Inflammatory macrophage treated with lipopolysaccharide for 1 hour (primary cell): ENCODE measurements around the gene ARID4A.
"Not testable (repeated sequence)": the region's sequence is repeated elsewhere in the genome, so short reads cannot be mapped to it uniquely, and the experiment has no call there.

Experiments used
- DNase-seq, 2 donors: peaks; one replicate each; pipeline ENCODE4 v3.0.0-alpha.2; 2020 to 2022

ARID4A gene

DNA sequence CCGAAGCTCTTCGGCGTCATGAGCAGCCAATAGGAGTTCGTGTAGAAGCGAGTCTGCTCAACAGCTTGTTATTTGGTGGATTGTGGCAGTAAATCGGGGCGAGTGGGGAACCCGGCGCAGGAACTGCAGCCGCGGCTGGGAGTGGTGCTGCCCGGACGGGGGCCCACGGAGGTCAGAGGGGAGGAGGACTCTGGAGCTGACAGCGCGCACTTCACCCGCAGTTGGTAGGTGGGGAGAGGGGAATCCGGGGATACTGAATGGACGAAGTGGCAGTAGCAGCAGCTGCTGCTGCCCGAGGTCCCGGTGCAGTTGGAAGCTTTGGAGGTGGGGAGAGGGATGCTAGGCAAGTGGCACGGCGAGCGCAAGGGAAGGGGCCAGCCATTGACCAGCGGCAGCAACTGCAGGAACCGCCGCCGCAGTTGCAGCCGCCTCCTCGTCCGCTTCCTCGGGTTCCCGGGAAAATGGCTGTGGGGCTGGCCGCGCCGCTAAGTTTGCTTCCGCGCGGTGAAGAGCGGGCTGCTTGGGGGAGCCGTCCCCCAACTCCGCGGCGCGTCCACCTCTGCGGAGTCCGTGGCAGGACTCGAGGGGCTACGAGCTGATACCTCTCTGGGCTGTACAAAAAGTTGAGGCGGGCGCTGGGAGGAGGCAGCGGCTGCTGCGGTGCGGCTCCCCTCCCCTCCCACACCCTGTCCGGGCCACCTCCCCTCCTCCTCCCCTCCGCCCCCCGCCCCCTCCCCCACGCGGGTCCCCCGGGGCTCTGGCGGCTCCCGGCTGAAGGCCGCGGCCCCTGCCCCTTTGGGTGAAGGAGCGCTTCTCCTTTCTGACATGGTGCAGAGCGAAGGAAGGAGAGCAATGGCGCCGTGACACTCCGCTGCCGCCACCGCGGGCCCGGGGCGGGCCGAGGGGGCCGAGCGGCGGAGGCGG, at the start of gene ARID4A:
Gene ARID4A, plus strand, starts transcription at position 79 of the 924 bp plus-strand sequence. CDS start 1,300 bp downstream, outside the sequence.
- peak in 1 of 2 donors; percentile 23 for DNase-seq

DNA sequence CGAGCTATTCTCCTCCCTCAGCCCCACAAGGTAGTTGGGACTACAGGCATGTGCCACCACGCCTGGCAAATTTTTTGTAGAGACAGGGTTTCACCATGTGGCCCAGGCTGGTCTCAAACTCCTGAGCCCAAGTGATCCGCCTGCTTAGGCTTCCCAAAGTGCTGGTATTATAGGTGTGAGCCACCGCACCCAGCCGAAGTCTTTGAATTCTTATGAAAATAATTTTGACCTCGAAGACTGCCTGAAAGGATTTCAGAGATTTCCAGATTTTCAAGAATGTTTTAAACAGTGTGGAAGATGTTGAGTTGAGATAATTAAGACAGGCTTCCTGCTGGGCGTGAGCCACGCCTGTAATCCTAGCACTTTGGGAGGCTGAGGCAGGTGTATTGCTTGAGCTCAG, 48.7 kb upstream of the ARID4A start:
- DNase-seq = no peak

- DNase-seq = no peak
These were observed 40.2 kb upstream of the ARID4A start for GRCh38 chr14:58258156-58258555.

DNA sequence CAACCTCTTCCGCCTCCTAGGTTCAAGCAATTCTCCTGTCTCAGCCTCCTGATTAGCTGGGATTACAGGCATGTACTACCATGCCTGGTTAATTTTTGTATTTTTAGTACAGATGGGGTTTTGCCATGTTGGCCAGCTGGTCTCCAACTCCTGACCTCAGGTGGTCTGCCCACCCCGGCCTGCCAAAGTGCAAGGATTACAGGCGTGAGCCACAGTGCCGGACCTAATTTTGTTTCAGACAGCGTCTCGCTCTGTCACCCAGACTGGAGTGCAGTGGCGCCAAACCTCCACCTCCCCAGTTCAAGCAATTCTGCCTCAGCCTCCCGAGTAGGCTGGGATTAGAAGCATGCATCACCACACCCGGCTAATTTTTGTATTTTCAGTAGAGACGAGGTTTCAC, 36.4 kb upstream of the ARID4A start:
- DNase-seq = not testable (repeated sequence)

DNA sequence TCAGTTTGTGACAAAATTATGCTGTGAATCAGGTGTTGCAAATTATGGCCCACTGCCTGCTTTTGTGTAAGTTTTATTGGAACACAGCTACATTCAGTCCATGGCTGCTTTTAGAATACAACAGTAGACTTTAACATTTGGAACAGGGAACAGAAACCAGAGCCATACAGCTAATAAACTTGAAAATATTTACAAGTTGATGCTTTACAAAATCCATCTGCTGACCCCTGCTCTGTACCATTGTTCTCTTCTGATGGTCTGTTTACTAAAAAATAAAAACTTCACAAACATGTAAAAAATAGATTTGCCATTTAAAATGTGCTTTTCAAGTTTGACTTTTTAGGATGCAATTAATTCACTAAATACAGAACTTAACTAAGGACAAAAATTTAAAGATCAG, 33.0 kb upstream of the ARID4A start:
- DNase-seq = no peak

- no peak for DNase-seq
These were observed 27.7 kb upstream of the ARID4A start for GRCh38 chr14:58270628-58271027.

DNA sequence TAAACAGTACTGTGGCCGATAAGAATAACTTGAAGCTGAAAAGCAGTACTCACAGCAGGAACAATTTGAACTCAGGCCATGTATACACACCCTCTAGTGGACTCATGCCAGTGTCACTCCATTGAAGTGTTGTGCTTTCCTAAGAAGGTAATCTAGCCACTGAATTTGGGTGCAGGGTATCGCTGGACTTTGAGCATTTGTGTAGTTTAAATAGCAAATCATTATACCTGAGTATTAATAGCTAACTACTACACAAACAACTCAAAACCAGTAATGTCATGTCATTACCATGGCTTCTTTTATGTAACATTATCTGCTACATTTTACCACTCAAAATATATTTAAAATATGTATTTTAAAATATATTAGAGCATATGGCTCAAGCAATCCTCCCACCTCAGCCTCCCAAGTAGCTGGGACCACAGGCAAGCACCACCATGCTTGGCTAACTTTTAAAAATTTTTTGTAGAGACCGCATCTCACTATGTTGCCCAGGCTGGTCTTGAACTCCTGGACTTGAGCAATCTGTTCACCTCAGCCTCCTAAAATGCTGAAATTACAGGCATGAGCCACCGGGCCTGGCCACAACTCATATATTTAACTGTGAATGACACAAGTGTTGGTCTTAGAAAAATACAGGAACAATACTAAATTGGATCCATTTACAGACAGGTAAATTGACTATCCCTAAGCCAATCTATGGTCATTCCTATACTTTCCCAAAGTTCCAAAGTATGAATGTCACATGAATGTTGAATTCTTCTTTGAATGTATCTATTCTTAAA, 25.6 kb upstream of the ARID4A start:
- no peak for DNase-seq

DNA sequence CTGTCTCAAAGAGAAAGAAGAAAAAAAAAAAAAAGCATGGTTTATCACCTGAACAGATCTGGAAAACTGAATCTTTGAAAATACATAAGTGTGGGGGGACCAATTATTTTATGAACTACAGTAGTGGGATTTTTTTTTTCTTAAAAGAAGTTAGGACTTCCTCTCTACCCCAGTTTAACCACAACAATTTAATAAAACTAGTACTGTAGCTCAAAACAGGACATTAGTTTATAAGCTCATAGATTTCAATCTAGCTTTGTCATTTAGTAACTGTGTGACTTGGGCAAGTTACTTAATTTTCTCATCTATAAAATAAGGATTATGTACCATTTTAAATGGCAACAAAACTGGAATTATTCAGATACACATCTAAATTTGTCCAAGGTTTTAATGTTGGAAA, 23.5 kb upstream of the ARID4A start:
- DNase-seq = no peak

GRCh38 chr14:58275527-58276190, 22.7 kb upstream of the ARID4A start:
- DNase-seq = no peak

- no peak for DNase-seq
These were observed 22.1 kb upstream of the ARID4A start for GRCh38 chr14:58276208-58276607.

GRCh38 chr14:58278177-58278576, 20.2 kb upstream of the ARID4A start:
- no peak for DNase-seq

GRCh38 chr14:58280954-58281787, 17.2 kb upstream of the ARID4A start:
- peak; percentile 83 to 95 for DNase-seq

GRCh38 chr14:58281969-58282368, 16.4 kb upstream of the ARID4A start:
- no peak for DNase-seq

- no peak for DNase-seq
These were observed 15.3 kb upstream of the ARID4A start for GRCh38 chr14:58282925-58283593.

DNA sequence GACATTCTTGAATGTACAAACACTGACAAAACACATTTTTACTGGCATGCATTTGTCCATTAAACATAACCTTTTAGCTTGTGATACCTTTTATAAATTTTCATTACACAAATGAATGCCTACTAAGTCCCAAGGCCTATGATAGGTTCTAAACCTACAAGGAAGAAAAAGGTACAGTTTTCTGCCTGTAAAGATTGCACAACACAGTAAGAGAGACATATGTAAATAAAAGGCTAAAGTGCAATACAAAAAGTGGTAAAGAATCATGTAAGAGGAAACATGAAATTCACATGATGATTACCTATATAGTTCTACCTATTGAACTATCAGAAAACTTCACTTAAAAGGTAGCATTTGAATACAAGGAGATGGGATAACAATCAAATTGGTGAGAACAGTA, 14.6 kb upstream of the ARID4A start:
- DNase-seq = no peak

GRCh38 chr14:58285132-58285531, 13.2 kb upstream of the ARID4A start:
- DNase-seq = no peak

GRCh38 chr14:58287607-58288042, 10.7 kb upstream of the ARID4A start:
- no peak for DNase-seq

DNA sequence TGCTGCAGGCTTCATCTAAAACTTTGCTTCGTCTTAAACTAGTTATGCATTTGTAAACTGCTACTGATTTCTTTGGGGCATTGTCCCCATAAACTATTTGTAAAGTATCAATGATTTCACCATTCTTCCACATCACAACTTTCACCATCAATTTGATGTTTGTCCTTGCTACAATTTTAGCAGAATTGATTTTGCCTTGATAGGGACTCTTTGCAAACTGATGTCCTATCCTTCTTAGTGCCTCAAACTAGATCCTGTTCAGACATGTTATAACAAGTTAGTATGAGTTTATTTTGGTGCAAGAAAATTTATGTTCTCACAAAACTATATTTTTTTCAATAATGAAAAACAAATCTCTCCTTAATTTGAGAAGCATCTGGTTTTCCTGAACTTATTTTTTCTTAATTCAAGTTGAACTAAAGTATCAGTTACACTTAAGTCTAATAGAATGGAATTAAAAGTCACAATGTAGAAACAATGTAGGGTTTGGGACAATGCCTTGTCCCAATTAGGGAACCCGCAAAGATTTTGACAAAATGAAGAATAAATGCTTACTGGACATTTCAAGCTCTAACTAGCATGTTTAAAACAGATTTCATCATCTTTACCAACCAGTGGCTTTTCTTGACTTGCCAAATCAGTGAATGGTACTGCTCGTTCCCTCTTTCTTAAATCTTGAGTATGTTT, 10.1 kb upstream of the ARID4A start:
- DNase-seq = no peak

- no peak for DNase-seq
These were observed 6.7 kb upstream of the ARID4A start for GRCh38 chr14:58291646-58292045.

GRCh38 chr14:58292187-58292586, 6.2 kb upstream of the ARID4A start:
- no peak for DNase-seq

GRCh38 chr14:58294201-58294600, 4.2 kb upstream of the ARID4A start:
- no peak for DNase-seq
